Breast epithelium (tissue), 3 donors: ENCODE data around the gene MEDAG.

Experiments used
- POLR2A ChIP-seq: fragments of 450-650 bp; IDR thresholded peaks from one replicate; pipeline ENCODE4 v1.6.1; 2016; ENCODE audit warnings: antibody characterized with exemption, mild to moderate bottlenecking, moderate library complexity
- TF ChIP-seq, protein P1 (sequence below), 3 donors: fragments of 450-650 bp; IDR thresholded peaks; one replicate each; pipeline ENCODE4 v1.5.1; 2016 to 2017; ENCODE audit warnings: antibody characterized with exemption in 3 of 3, mild to moderate bottlenecking in 3 of 3, moderate library complexity in 3 of 3

DNA sequence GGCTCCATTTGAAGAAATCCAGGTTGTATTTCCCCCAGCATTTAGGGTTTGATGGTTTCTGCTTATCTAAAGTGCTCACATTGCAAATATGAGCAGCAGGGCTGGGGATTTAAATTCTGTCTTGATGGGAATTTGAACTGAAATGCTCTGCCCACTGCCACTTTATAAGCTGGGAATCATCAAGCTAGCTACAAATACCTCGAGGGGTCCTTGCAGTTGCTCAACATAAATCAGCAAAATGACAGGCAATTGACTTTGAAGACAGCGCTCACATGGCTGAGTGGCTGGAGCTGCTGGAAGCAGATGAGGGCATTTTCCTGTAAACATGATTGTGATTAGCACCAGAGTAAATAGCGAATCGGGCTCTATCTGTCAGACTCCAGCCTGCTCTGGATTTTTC lies 39.4 kb upstream of the MEDAG start:
- TF ChIP-seq, protein P1, sequence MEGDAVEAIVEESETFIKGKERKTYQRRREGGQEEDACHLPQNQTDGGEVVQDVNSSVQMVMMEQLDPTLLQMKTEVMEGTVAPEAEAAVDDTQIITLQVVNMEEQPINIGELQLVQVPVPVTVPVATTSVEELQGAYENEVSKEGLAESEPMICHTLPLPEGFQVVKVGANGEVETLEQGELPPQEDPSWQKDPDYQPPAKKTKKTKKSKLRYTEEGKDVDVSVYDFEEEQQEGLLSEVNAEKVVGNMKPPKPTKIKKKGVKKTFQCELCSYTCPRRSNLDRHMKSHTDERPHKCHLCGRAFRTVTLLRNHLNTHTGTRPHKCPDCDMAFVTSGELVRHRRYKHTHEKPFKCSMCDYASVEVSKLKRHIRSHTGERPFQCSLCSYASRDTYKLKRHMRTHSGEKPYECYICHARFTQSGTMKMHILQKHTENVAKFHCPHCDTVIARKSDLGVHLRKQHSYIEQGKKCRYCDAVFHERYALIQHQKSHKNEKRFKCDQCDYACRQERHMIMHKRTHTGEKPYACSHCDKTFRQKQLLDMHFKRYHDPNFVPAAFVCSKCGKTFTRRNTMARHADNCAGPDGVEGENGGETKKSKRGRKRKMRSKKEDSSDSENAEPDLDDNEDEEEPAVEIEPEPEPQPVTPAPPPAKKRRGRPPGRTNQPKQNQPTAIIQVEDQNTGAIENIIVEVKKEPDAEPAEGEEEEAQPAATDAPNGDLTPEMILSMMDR (IDR thresholded peaks at IDR 0.05): no peak
- no peak for TF ChIP-seq POLR2A
